Transverse colon (tissue), 4 donors: ENCODE results near the gene DRC7. TPM values are rescaled to one million over a fixed set of nuclear protein-coding genes. Genes with fewer than 3 reads are reported as not detected.

Source experiments
- DNase-seq: peaks from one replicate; pipeline ENCODE4 v3.0.0-alpha.2; 2019
- H3K27ac ChIP-seq, 4 donors: fragments of 200-600 bp; sonication (generic); 2 replicates each; pipeline ENCODE4 v1.5.1; 2016 to 2018; ENCODE audit warnings: inconsistent platforms in 4 of 4
- H3K27me3 ChIP-seq: fragments of 200-600 bp; sonication (generic); 2 replicates; pipeline ENCODE4 v1.5.1; 2017; ENCODE audit warnings: inconsistent platforms
- H3K36me3 ChIP-seq, 4 donors: fragments of 200-600 bp; sonication (generic); 2 replicates each; pipeline ENCODE4 v1.5.1; 2017 to 2019; ENCODE audit warnings: inconsistent platforms in 4 of 4
- H3K4me1 ChIP-seq, 4 donors: fragments of 200-600 bp; sonication (generic); 2 replicates each; pipeline ENCODE4 v1.5.1; 2017 to 2020; ENCODE audit warnings: inconsistent platforms in 4 of 4
- H3K4me3 ChIP-seq, 4 donors: fragments of 200-600 bp; sonication (generic); 1 replicate in 1 of 4; 2 replicates in 3 of 4; pipeline versions ENCODE4 v1.5.1 to v1.6.1; 2017 to 2019; ENCODE audit warnings: inconsistent platforms in 4 of 4
- H3K9me3 ChIP-seq, 2 donors: fragments of 200-600 bp; sonication (generic); 2 replicates each; pipeline ENCODE4 v1.5.1; 2017 to 2019; ENCODE audit warnings: inconsistent platforms in 2 of 2
- CTCF ChIP-seq, 5 experiments: fragments of 200-600 bp in 3 of 5; fragments of 450-650 bp in 2 of 5; sonication (generic) in 3 of 5; IDR thresholded peaks; 1 replicate in 2 of 5; 2 replicates in 3 of 5; pipeline ENCODE4 v1.5.1; 2016 to 2017; ENCODE audit warnings: antibody characterized with exemption in 5 of 5, inconsistent platforms in 3 of 5, mild to moderate bottlenecking in 2 of 5, moderate library complexity in 1 of 5
- EP300 ChIP-seq: sonication (generic); formaldehyde crosslinking; IDR thresholded peaks from one replicate; pipeline ENCODE4 v1.6.1; 2017; ENCODE audit warnings: antibody characterized with exemption, low read depth
- POLR2A ChIP-seq: fragments of 450-650 bp; IDR thresholded peaks from one replicate; pipeline ENCODE4 v1.6.1; 2016; ENCODE audit warnings: antibody characterized with exemption, mild to moderate bottlenecking, moderate library complexity
- POLR2AphosphoS5 ChIP-seq, 3 donors: sonication (generic); formaldehyde crosslinking; IDR thresholded peaks; one replicate each; pipeline ENCODE4 v1.6.1; 2016; ENCODE audit warnings: antibody characterized with exemption in 3 of 3
- WGBS, 2 donors: methylation state at CpG; one replicate each; pipeline ENCODE4 v1.1.5; 2018; ENCODE audit warnings: low coverage in 1 of 2; 5-methylcytosine and 5-hydroxymethylcytosine counted together
- in situ Hi-C, 4 donors: fragments of 200-750 bp; cut with MboI; loops; one replicate each; pipeline versions ENCODE4 v1.15.0 to v1.15.1; 2017; ENCODE audit warnings: low sequenced_read_pairs in 3 of 4, low pct_ligation_motif_present in 1 of 4, low pct_unique_long_range_greater_than_20kb in 1 of 4
- intact Hi-C: fragments of 100-400 bp; cut with DNase I; formaldehyde crosslinking; loops from one replicate; pipeline ENCODE4 v1.15.1; 2023; ENCODE audit warnings: low total_unique reads
- total RNA-seq, 4 donors: library from RNA; depleted of rRNA; stranded (reverse); fragments of >200 nt; gene quantifications; one replicate each; pipeline ENCODE4 v1.1.0, GENCODE V29; 2016

Gene DRC7
- total RNA-seq, 4 donors from 2014 or later = not detected

- Histone ChIP-seq H3K36me3 (no peaks in the 10 kb centered on the region), H3K4me3 (no peak overlapping the region), H3K4me1 (no peaks in the 10 kb centered on the region), H3K27ac (no peak overlapping the region), H3K27me3 (no peaks in the 10 kb centered on the region), H3K9me3 (no peaks in the 10 kb centered on the region)
- intact Hi-C loops (loop anchor here (10.0 kb wide), 1 partner anchor 260 kb away; no protein-coding TSS in a partner anchor), in situ Hi-C loops (loop anchor here in 3 of 4 donors (25.0 kb wide), 1 partner anchor 258 kb away; the partner anchor contains the start of genes USB1 (in 3 of the 3) and ZNF319 (in 3 of the 3))
- DNase-seq = no peak
- no peak for TF ChIP-seq EP300
- WGBS, 2 donors = 83% methylated on average over 9 of the region's 9 CpGs; no CpG with 5 or more reads in 1 of the 2 donors
Observed at GRCh38 chr16:57754354-57755060, 59.9 kb downstream of the DRC7 start.

GRCh38 chr16:57755061-57755684 is 60.6 kb downstream of the DRC7 start:
- Histone ChIP-seq H3K36me3 (no peaks in the 10 kb centered on the region), H3K27ac (no peak overlapping the region), H3K4me1 (no peaks in the 10 kb centered on the region), H3K9me3 (no peaks in the 10 kb centered on the region), H3K4me3 (no peak overlapping the region), H3K27me3 (no peaks in the 10 kb centered on the region)
- WGBS, 2 donors = 74 to 84% methylated on average over 3 to 24 of the region's 24 CpGs
- TF ChIP-seq EP300 = no peak
- TF ChIP-seq CTCF (IDR thresholded peaks at IDR 0.05) = no peak
- TF ChIP-seq POLR2AphosphoS5 (IDR thresholded peaks at IDR 0.05) = no peak
- TF ChIP-seq POLR2A = no peak
- DNase-seq = no peak
- in situ Hi-C loops = loop anchor here in 3 of 4 donors (25.0 kb wide), 1 partner anchor 257 kb away; the partner anchor contains the start of genes USB1 (in 3 of the 3) and ZNF319 (in 3 of the 3)
- intact Hi-C loops = loop anchor here (10.0 kb wide), 1 partner anchor 260 kb away; no protein-coding TSS in a partner anchor

- intact Hi-C loops = loop anchor here (2.0 to 10.0 kb wide), 2 partner anchors 109 to 259 kb away; no protein-coding TSS in a partner anchor
- Histone ChIP-seq H3K27me3 (no peaks in the 10 kb centered on the region), H3K9me3 (no peaks in the 10 kb centered on the region), H3K4me3 (no peak overlapping the region), H3K36me3 (no peaks in the 10 kb centered on the region), H3K27ac (no peak overlapping the region), H3K4me1 (no peaks in the 10 kb centered on the region)
- TF ChIP-seq CTCF (IDR thresholded peaks at IDR 0.05) (no peak), POLR2A (no peak), EP300 (no peak), POLR2AphosphoS5 (IDR thresholded peaks at IDR 0.05) (no peak)
- no peak for DNase-seq
- 84 to 91% methylated on average over 4 to 18 of the region's 18 CpGs for WGBS, 2 donors
- in situ Hi-C loops = loop anchor here in 3 of 4 donors (25.0 kb wide), 1 partner anchor 256 kb away; the partner anchor contains the start of genes USB1 (in 3 of the 3) and ZNF319 (in 3 of the 3)
Observed at GRCh38 chr16:57755726-57756423, 61.3 kb downstream of the DRC7 start.

- H3K9me3 ChIP-seq = no peaks in the 10 kb centered on the region
- DNase-seq = no peak
- 84 to 100% methylated on average over 1 to 15 of the region's 15 CpGs for WGBS, 2 donors
- H3K4me3 ChIP-seq = no peak overlapping the region
- H3K4me1 ChIP-seq = no peaks in the 10 kb centered on the region
- intact Hi-C loops = loop anchor here (2.0 to 10.0 kb wide), 2 partner anchors 108 to 258 kb away; no protein-coding TSS in a partner anchor
- TF ChIP-seq POLR2AphosphoS5 (IDR thresholded peaks at IDR 0.05) (no peak), EP300 (no peak), POLR2A (no peak), CTCF (IDR thresholded peaks at IDR 0.05) (no peak)
- no peaks in the 10 kb centered on the region for H3K27me3 ChIP-seq
- no peak overlapping the region for H3K27ac ChIP-seq
- H3K36me3 ChIP-seq = no peaks in the 10 kb centered on the region
- in situ Hi-C loops = loop anchor here in 3 of 4 donors (25.0 kb wide), 1 partner anchor 256 kb away; the partner anchor contains the start of genes USB1 (in 3 of the 3) and ZNF319 (in 3 of the 3)
Observed at GRCh38 chr16:57756424-57757325, 62.1 kb downstream of the DRC7 start.
